IMR-90 (cell line): ENCODE results near the gene DMRT3. TPM values are rescaled to one million over a fixed set of nuclear protein-coding genes. Genes with fewer than 3 reads are reported as not detected.

Experiments
- ATAC-seq: fragments of 200-7000 bp; cut with Tn5 transposase; 2 replicates; pipeline ENCODE4 v1.9.1; 2020; ENCODE audit warnings: low read depth, mild to moderate bottlenecking, moderate library complexity
- BruUV-seq: library from RNA; stranded (reverse); fragments of 400-500 nt; replicated peaks from 2 replicates; lab custom pipeline; 2021; lab: Mats Ljungman, UMichigan
- CTCF ChIA-PET: fragments of 300-600 bp; formaldehyde crosslinking; extraction: SDS; loops from one replicate; lab custom pipeline; 2021; ENCODE audit warnings: antibody characterized with exemption; lab: Yijun Ruan, JAX
- POLR2A ChIA-PET: fragments of 300-600 bp; sonication (Branson Sonifier 250); formaldehyde crosslinking; loops from one replicate; lab custom pipeline; 2022; ENCODE audit warnings: antibody characterized with exemption; ENCODE audit not compliant: unreplicated experiment; lab: Charles Lee
- DNase-seq: peaks from one replicate; pipeline ENCODE4 v3.0.0; 2013
- H2AFZ ChIP-seq: replicated peaks from 2 replicates; pipeline ENCODE3; 2013; ENCODE audit warnings: low read length, mild to moderate bottlenecking; ENCODE audit not compliant: poor library complexity
- H2AK5ac ChIP-seq: 2 replicates; pipeline ENCODE4 v1.6.1; 2013; ENCODE audit warnings: low read depth, low read length, inconsistent platforms
- H2AK9ac ChIP-seq: replicated peaks from 2 replicates; pipeline ENCODE3; 2013; ENCODE audit warnings: mild to moderate bottlenecking, low read depth, low read length, moderate library complexity; ENCODE audit not compliant: poor library complexity
- H2BK120ac ChIP-seq: 2 replicates; pipeline ENCODE4 v1.6.1; 2013; ENCODE audit warnings: low read depth, low read length, inconsistent platforms
- H2BK15ac ChIP-seq: 3 replicates; pipeline ENCODE4 v1.6.1; 2013; ENCODE audit warnings: low read depth, low read length, inconsistent platforms
- H2BK20ac ChIP-seq: 2 replicates; pipeline ENCODE4 v1.6.1; 2013; ENCODE audit warnings: low read depth, mild to moderate bottlenecking, inconsistent platforms, low read length, moderate library complexity
- H2BK5ac ChIP-seq: 2 replicates; pipeline ENCODE4 v1.6.1; 2013; ENCODE audit warnings: mild to moderate bottlenecking, low read depth, low read length, inconsistent platforms; ENCODE audit not compliant: poor library complexity, severe bottlenecking
- H3K14ac ChIP-seq: replicated peaks from 2 replicates; pipeline ENCODE4 v1.6.1; 2013; ENCODE audit warnings: low read depth, low read length, inconsistent platforms
- H3K18ac ChIP-seq: 2 replicates; pipeline ENCODE4 v1.6.1; 2013; ENCODE audit warnings: low read depth, low read length, control low read depth
- H3K23ac ChIP-seq: 2 replicates; pipeline ENCODE4 v1.6.1; 2013; ENCODE audit warnings: low read depth, low read length, inconsistent platforms
- H3K27ac ChIP-seq: 2 replicates; pipeline ENCODE4 v1.5.1; 2013; ENCODE audit warnings: mild to moderate bottlenecking, control low read depth, low read length; ENCODE audit not compliant: insufficient read depth
- H3K27me3 ChIP-seq: 2 replicates; pipeline ENCODE4 v1.6.1; 2013; ENCODE audit warnings: low read length; ENCODE audit not compliant: control insufficient read depth, insufficient read depth
- H3K36me3 ChIP-seq: 2 replicates; pipeline ENCODE4 v1.6.1; 2013; ENCODE audit warnings: low read length, mixed read lengths; ENCODE audit not compliant: control insufficient read depth, insufficient read depth
- H3K4ac ChIP-seq: 2 replicates; pipeline ENCODE4 v1.6.1; 2013; ENCODE audit warnings: low read depth, low read length, inconsistent platforms
- H3K4me1 ChIP-seq: 2 replicates; pipeline ENCODE4 v1.6.1; 2013; ENCODE audit warnings: low read length, mixed read lengths; ENCODE audit not compliant: control insufficient read depth, insufficient read depth
- H3K4me2 ChIP-seq: 2 replicates; pipeline ENCODE4 v1.6.1; 2013; ENCODE audit warnings: low read depth, mild to moderate bottlenecking, control low read depth, low read length, moderate library complexity
- H3K4me3 ChIP-seq: 2 replicates; pipeline ENCODE4 v1.5.1; 2013; ENCODE audit warnings: low read depth, mild to moderate bottlenecking, control low read depth, low read length, moderate library complexity; ENCODE audit not compliant: insufficient read depth
- H3K56ac ChIP-seq: 2 replicates; pipeline ENCODE4 v1.6.1; 2013; ENCODE audit warnings: low read length, inconsistent platforms; ENCODE audit not compliant: insufficient read depth; ENCODE audit errors: extremely low read depth
- H3K79me1 ChIP-seq, 2 experiments: 2 replicates each; pipeline ENCODE4 v1.6.1; 2013; ENCODE audit warnings: low read length in 2 of 2, inconsistent platforms in 1 of 2, low read depth in 1 of 2
- H3K9ac ChIP-seq: 2 replicates; pipeline ENCODE4 v1.6.1; 2013; ENCODE audit warnings: low read depth, low read length, control low read depth
- H3K9me1 ChIP-seq: 2 replicates; pipeline ENCODE4 v1.6.1; 2013; ENCODE audit warnings: low read length, inconsistent platforms; ENCODE audit not compliant: insufficient read depth
- H3K9me3 ChIP-seq: 2 replicates; pipeline ENCODE4 v1.6.1; 2013; ENCODE audit warnings: low read length; ENCODE audit not compliant: control insufficient read depth, insufficient read depth
- H4K20me1 ChIP-seq: 2 replicates; pipeline ENCODE4 v1.6.1; 2013; ENCODE audit warnings: low read length, inconsistent platforms; ENCODE audit not compliant: insufficient read depth
- H4K5ac ChIP-seq: 2 replicates; pipeline ENCODE4 v1.6.1; 2013; ENCODE audit warnings: mild to moderate bottlenecking, low read depth, low read length, control low read depth
- H4K8ac ChIP-seq, 2 experiments: 2 replicates each; pipeline ENCODE4 v1.6.1; 2013; ENCODE audit warnings: low read depth in 2 of 2, low read length in 2 of 2, control low read depth in 1 of 2, inconsistent platforms in 1 of 2
- H4K91ac ChIP-seq: 2 replicates; pipeline ENCODE4 v1.6.1; 2013; ENCODE audit warnings: low read depth, low read length, inconsistent platforms; ENCODE audit not compliant: insufficient read depth
- BHLHE40 ChIP-seq: fragments of 150-350 bp; IDR thresholded peaks from 2 replicates; pipeline ENCODE4 v1.6.1; 2016; ENCODE audit warnings: mild to moderate bottlenecking, low read depth, low read length
- CEBPB ChIP-seq: IDR thresholded peaks from 2 replicates; pipeline ENCODE4 v1.6.1; 2012; ENCODE audit warnings: low read depth, low read length, improper control_type of control experiment
- CHD1 ChIP-seq: IDR thresholded peaks from 2 replicates; pipeline ENCODE4 v1.6.1; 2012; ENCODE audit warnings: low read depth, low read length, improper control_type of control experiment
- FOS ChIP-seq: fragments of 150-350 bp; IDR thresholded peaks from 2 replicates; pipeline ENCODE4 v1.6.1; 2016; ENCODE audit warnings: low read depth, low read length
- MAFK ChIP-seq: IDR thresholded peaks from 2 replicates; pipeline ENCODE4 v1.6.1; 2012; ENCODE audit warnings: low read depth, low read length, improper control_type of control experiment
- MAZ ChIP-seq: IDR thresholded peaks from 2 replicates; pipeline ENCODE4 v1.6.1; 2012; ENCODE audit warnings: low read depth, mild to moderate bottlenecking, low read length, improper control_type of control experiment, moderate library complexity, borderline replicate concordance
- MXI1 ChIP-seq: IDR thresholded peaks from 2 replicates; pipeline ENCODE4 v1.6.1; 2012; ENCODE audit warnings: low read depth, mild to moderate bottlenecking, low read length, moderate library complexity, borderline replicate concordance
- NFE2L2 ChIP-seq: fragments of 150-350 bp; IDR thresholded peaks from 2 replicates; pipeline ENCODE4 v1.6.1; 2016; ENCODE audit warnings: low read depth, mild to moderate bottlenecking, low read length
- POLR2A ChIP-seq: IDR thresholded peaks from 2 replicates; pipeline ENCODE4 v1.6.1; 2012; ENCODE audit warnings: mild to moderate bottlenecking, low read depth, low read length
- RAD21 ChIP-seq: IDR thresholded peaks from 2 replicates; pipeline ENCODE4 v1.6.1; 2012; ENCODE audit warnings: low read length, improper control_type of control experiment
- RCOR1 ChIP-seq: IDR thresholded peaks from 2 replicates; pipeline ENCODE4 v1.6.1; 2012; ENCODE audit warnings: mild to moderate bottlenecking, low read length, improper control_type of control experiment; ENCODE audit not compliant: insufficient replicate concordance
- RFX5 ChIP-seq: IDR thresholded peaks from 2 replicates; pipeline ENCODE4 v1.8.0; 2012; ENCODE audit warnings: low read depth, mild to moderate bottlenecking, low read length, moderate library complexity
- SMC3 ChIP-seq: fragments of 150-350 bp; IDR thresholded peaks from 2 replicates; pipeline ENCODE4 v1.6.1; 2016; ENCODE audit warnings: low read depth, mild to moderate bottlenecking, antibody characterized with exemption, low read length, moderate library complexity
- WGBS, 2 experiments: methylation state at CpG; one replicate each; pipeline versions ENCODE4 v1.1.5 to v1.1.7; 2013; ENCODE audit warnings: missing lambda C conversion rate in 2 of 2; ENCODE audit not compliant: insufficient read length in 1 of 2; ENCODE audit errors: extremely low coverage in 2 of 2; 5-methylcytosine and 5-hydroxymethylcytosine counted together
- dilution Hi-C: fragments of 300-500 bp; cut with HindIII; formaldehyde crosslinking; loops from one replicate; pipeline ENCODE4 v1.14.3; 2018; ENCODE audit warnings: low sequenced_read_pairs; ENCODE audit not compliant: unreplicated experiment
- in situ Hi-C: fragments of 300-500 bp; cut with MboI; formaldehyde crosslinking; loops from 3 replicates; pipeline ENCODE4 v1.14.3; 2019; ENCODE audit warnings: low sequenced_read_pairs, inconsistent platforms, mixed read lengths
- intact Hi-C: fragments of 100-400 bp; cut with micrococcal nuclease; formaldehyde crosslinking; loops from 2 replicates; pipeline ENCODE4 v1.10.0; 2022
- polyA plus RNA-seq, 3 experiments: library from polyadenylated mRNA; depleted of rRNA; stranded (reverse); fragments of >200 nt; gene quantifications; 2 replicates each; pipeline ENCODE4 v1.2.3, GENCODE V29; 2012; ENCODE audit warnings: low replicate concordance in 1 of 3
- total RNA-seq: library from RNA; depleted of rRNA; stranded (reverse); fragments of >200 nt; gene quantifications from 2 replicates; pipeline ENCODE4 v1.2.3, GENCODE V29; 2012
- TF ChIP-seq, protein P1 (sequence below): fragments of 150-350 bp; IDR thresholded peaks from 2 replicates; pipeline ENCODE4 v1.6.1; 2016; ENCODE audit warnings: low read depth, mild to moderate bottlenecking, low read length, moderate library complexity, borderline replicate concordance
- TF ChIP-seq, protein P2 (sequence below): fragments of 150-350 bp; IDR thresholded peaks from 2 replicates; pipeline ENCODE4 v1.6.1; 2017; ENCODE audit warnings: mild to moderate bottlenecking, antibody characterized with exemption, low read length, low read depth
- TF ChIP-seq, protein P3 (sequence below): conservative IDR thresholded peaks from 2 replicates; pipeline ENCODE4 v1.5.1; 2012; ENCODE audit warnings: mild to moderate bottlenecking, low read depth, low read length, improper control_type of control experiment

Gene DMRT3
- total and polyA plus RNA-seq, 2 of the 4 experiments (the other 2 are of a cell fraction), result not detected

DNA sequence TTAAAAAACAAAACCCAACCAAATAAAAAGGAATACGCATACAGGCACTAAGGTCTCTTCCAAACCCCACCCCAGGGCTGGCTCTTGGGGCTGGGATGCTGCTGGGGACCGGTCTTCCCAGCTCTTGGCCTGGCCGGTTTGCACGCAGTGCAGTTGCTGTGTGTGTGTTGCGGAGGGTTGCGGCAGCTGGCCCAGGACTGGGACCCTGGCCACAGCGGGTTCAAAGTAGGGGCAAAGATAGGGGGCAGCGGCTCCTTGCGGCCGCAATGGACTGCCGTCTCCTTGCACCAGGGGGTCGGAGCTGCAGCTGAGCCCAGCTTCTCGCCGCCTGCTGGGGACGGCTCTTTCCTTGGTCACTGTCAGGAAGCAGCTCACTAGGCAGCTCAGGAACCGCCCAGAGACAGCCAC, 5.0 kb downstream of the DMRT3 start:
- H4K20me1 ChIP-seq, result no peaks in the 10 kb centered on the region

More for the DNA sequence above, 5.0 kb downstream of the DMRT3 start:
- TF ChIP-seq MAZ (no peak), MAFK (no peak), BHLHE40 (no peak), POLR2A (no peak), SMC3 (no peak), RAD21 (no peak), CHD1 (no peak), FOS (no peak), RFX5 (no peak), NFE2L2 (no peak), MXI1 (no peak), RCOR1 (no peak), CEBPB (no peak)
- TF ChIP-seq, protein P1, sequence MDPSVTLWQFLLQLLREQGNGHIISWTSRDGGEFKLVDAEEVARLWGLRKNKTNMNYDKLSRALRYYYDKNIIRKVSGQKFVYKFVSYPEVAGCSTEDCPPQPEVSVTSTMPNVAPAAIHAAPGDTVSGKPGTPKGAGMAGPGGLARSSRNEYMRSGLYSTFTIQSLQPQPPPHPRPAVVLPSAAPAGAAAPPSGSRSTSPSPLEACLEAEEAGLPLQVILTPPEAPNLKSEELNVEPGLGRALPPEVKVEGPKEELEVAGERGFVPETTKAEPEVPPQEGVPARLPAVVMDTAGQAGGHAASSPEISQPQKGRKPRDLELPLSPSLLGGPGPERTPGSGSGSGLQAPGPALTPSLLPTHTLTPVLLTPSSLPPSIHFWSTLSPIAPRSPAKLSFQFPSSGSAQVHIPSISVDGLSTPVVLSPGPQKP, result no peak
- TF ChIP-seq, protein P2, sequence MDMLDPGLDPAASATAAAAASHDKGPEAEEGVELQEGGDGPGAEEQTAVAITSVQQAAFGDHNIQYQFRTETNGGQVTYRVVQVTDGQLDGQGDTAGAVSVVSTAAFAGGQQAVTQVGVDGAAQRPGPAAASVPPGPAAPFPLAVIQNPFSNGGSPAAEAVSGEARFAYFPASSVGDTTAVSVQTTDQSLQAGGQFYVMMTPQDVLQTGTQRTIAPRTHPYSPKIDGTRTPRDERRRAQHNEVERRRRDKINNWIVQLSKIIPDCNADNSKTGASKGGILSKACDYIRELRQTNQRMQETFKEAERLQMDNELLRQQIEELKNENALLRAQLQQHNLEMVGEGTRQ, result no peak
- TF ChIP-seq, protein P3, sequence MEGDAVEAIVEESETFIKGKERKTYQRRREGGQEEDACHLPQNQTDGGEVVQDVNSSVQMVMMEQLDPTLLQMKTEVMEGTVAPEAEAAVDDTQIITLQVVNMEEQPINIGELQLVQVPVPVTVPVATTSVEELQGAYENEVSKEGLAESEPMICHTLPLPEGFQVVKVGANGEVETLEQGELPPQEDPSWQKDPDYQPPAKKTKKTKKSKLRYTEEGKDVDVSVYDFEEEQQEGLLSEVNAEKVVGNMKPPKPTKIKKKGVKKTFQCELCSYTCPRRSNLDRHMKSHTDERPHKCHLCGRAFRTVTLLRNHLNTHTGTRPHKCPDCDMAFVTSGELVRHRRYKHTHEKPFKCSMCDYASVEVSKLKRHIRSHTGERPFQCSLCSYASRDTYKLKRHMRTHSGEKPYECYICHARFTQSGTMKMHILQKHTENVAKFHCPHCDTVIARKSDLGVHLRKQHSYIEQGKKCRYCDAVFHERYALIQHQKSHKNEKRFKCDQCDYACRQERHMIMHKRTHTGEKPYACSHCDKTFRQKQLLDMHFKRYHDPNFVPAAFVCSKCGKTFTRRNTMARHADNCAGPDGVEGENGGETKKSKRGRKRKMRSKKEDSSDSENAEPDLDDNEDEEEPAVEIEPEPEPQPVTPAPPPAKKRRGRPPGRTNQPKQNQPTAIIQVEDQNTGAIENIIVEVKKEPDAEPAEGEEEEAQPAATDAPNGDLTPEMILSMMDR, result no peak
- no peak overlapping the region for H3K23ac ChIP-seq
- H3K9me3 ChIP-seq, result no peaks in the 10 kb centered on the region
- intact Hi-C loops (loop anchor here (2.0 kb wide), 1 partner anchor 63 kb away; no protein-coding TSS in a partner anchor), dilution Hi-C loops (no loop called here), in situ Hi-C loops (no loop called here)
- H4K5ac ChIP-seq, result no peak overlapping the region
- no peak overlapping the region for H4K8ac ChIP-seq
- H4K91ac ChIP-seq, result no peak overlapping the region
- H2BK20ac ChIP-seq, result no peak overlapping the region
- H3K27me3 ChIP-seq, result peaks cover 55% of the 10 kb centered on the region
- ChIA-PET POLR2A (no interaction called here), CTCF (no interaction called here)
- H2BK5ac ChIP-seq, result no peak overlapping the region
- H2BK120ac ChIP-seq, result no peak overlapping the region
- H3K9ac ChIP-seq, result no peak overlapping the region
- no peak overlapping the region for H3K4ac ChIP-seq
- H3K4me2 ChIP-seq, result no peak overlapping the region
- no peak for ATAC-seq
- no TSS peak for BruUV-seq
- H3K14ac ChIP-seq, result no peak overlapping the region
- WGBS, 2 experiments, result 0% methylated on average over 2 of the region's 16 CpGs; no CpG with 5 or more reads in 1 of the 2 experiments
- H2AFZ ChIP-seq, result no peak overlapping the region
- no peaks in the 10 kb centered on the region for H3K36me3 ChIP-seq
- H2BK15ac ChIP-seq, result no peak overlapping the region
- H3K4me1 ChIP-seq, result no peaks in the 10 kb centered on the region
- H3K27ac ChIP-seq, result no peak overlapping the region
- DNase-seq, result no peak
- no peak overlapping the region for H3K56ac ChIP-seq
- H2AK9ac ChIP-seq, result no peak overlapping the region
- no peaks in the 10 kb centered on the region for H3K79me1 ChIP-seq
- H3K4me3 ChIP-seq, result no peak overlapping the region
- no peak overlapping the region for H2AK5ac ChIP-seq
- H3K18ac ChIP-seq, result no peak overlapping the region
- H3K9me1 ChIP-seq, result no peaks in the 10 kb centered on the region
